Measurements from ENCODE around the gene BSDC1.

Gene BSDC1

DNA sequence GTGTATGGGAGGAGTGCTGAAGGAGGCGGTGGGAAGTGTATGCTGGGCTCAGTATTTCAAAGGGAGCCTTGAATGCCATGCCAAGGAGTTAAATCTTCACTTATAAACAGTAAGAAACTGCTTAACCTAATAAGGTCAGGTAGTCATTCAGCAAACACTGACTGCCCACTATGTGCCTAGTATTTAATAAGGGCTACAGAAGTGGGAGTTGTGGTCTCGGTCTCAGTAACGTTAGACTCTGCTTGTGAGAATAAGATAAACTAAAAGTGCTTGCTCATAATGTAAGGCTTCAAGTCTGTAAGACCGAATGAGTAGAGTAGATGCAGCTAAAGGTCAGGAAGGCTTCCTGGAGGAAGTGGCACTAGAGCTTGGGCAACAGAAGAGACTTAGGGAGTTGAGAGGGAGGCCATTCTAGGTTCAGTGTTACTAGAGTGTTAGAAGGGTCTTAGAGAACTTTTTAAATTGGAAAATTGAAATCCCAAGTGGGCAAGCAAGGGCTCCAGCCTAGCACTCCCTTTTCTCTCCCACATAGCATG lies 64.2 kb downstream of the BSDC1 start:
- no peak overlapping the region for H3K4me3 ChIP-seq (ENCODE audit: low read depth, low read length)
- TF ChIP-seq, protein P1, sequence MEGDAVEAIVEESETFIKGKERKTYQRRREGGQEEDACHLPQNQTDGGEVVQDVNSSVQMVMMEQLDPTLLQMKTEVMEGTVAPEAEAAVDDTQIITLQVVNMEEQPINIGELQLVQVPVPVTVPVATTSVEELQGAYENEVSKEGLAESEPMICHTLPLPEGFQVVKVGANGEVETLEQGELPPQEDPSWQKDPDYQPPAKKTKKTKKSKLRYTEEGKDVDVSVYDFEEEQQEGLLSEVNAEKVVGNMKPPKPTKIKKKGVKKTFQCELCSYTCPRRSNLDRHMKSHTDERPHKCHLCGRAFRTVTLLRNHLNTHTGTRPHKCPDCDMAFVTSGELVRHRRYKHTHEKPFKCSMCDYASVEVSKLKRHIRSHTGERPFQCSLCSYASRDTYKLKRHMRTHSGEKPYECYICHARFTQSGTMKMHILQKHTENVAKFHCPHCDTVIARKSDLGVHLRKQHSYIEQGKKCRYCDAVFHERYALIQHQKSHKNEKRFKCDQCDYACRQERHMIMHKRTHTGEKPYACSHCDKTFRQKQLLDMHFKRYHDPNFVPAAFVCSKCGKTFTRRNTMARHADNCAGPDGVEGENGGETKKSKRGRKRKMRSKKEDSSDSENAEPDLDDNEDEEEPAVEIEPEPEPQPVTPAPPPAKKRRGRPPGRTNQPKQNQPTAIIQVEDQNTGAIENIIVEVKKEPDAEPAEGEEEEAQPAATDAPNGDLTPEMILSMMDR (IDR thresholded peaks at IDR 0.05; ENCODE audit: low read depth, low read length) = no peak

DNA sequence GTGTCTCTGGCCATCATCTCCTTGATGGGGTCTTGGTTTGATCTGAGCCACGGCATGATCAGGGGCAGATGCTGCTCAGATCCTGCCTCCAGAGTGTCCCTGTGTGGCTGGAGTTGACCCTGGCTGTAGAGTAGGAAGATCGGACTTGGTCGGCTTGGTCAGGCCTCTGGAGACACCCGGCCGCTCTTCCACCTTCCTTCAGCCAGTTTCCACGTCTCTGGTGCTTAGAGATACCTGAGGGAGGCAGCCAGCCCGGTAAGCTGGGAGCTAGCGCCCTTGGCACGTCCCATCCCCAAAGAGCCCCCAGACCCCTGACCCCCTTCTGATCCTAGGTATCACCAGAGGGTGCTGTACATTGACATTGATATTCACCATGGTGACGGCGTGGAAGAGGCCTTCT lies 67.0 kb downstream of the BSDC1 start:
- TF ChIP-seq, protein P1 (IDR thresholded peaks at IDR 0.05; ENCODE audit: low read depth, low read length) = no peak
- no peak overlapping the region for H3K4me3 ChIP-seq (ENCODE audit: low read depth, low read length)

DNA sequence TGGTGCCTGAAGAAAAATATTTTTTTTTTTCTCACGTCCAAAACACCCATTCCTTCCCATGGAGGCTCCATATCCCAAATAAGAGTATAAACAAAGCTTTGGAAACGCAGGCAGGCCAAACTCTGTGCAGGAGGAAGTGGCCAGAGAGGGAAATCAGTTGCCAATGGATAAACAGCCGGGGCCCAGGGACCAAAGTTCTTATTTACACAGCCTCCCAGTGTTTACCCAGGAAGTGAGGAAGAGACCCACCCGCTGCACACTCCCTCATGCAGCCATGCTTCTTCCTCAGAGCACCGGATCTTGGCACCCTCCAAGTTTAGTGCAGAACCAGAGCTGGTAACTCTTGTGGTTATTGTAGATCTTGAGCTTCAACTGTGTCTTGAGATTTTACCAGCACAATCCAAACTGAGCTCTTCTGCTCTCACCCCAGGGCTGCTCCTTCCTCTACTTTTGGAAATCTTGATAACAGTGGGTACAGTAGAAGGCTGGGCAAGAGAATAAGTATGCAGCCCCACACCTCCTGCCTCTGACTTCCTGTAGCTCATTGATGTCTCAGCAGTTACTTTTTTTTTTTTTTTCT lies 72.4 kb downstream of the BSDC1 start:
- TF ChIP-seq, protein P1 (IDR thresholded peaks at IDR 0.05; ENCODE audit: low read depth, low read length) = no peak
- no peak overlapping the region for H3K4me3 ChIP-seq (ENCODE audit: low read depth, low read length)

DNA sequence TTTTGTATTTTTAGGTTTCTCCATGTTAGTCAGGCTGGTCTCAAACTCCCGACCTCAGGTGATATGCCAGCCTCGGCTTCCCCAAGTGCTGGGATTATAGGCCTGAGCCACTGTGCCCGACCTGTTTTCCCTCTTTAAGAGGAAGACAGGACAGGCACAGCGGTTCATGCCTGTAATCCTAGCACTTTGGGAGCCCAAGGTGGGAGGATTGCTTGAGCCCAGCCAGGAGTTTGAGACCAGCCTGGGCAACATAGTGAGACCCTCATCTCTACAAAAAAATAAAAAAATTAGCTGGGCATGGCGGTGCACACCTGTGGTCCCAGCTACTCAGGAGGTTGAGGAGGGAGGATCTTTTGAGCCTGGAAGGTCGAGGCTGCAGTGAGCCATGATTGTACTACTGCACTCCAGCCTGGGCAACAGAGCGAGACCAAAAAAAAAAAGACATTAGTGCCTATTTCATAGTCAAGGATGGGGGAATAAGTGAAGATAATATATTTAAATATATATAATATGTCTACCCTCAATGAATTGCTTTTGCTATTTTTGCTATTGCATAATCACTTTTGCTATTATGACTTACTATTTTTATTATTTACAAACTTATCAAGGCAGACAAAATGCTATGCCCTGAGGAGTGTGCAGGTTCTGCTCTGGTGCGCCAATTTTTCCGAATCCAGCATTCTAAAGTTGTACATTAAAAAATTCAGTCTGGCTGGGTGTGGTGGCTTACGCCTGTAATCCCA lies 75.9 kb downstream of the BSDC1 start:
- no peak overlapping the region for H3K4me3 ChIP-seq (ENCODE audit: low read depth, low read length)
- TF ChIP-seq, protein P1 (IDR thresholded peaks at IDR 0.05; ENCODE audit: low read depth, low read length) = no peak

DNA sequence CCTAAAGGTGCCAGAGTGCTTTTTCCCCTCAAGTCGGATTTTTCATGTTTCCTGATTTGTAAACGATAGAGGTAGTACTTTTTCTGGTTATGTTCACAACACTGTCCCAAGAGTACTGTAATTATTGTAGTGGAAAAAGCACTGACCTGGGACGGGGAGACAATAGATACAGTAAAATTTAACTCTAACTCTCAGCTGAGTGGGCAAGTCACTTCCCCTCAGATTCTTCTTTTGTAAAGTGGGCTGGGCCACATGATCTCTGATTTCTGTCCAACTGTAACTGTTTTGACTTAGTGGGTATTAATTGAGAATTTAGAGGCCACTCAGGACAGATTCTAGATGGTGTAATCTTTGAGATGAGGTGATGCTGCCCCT lies 77.4 kb downstream of the BSDC1 start:
- H3K4me3 ChIP-seq (ENCODE audit: low read depth, low read length) = no peak overlapping the region
- TF ChIP-seq, protein P1 (IDR thresholded peaks at IDR 0.05; ENCODE audit: low read depth, low read length) = no peak
